ENCODE measurements around the gene TMX2.
A peak's percentile ranks its signal among the peaks of the same experiment; 100 is the strongest.

The TMX2 gene

GRCh38 chr11:57751676-57752253, 39.4 kb downstream of the TMX2 start, which contains the start of gene BTBD18:
Gene BTBD18 (minus strand): TSS chr11:57751819. CDS start chr11:57751188, 631 bp downstream.
- peak; percentile 33 for TF ChIP-seq CTCF (IDR thresholded peaks at IDR 0.05; ENCODE audit: extremely low read depth, insufficient read depth, missing control alignments)
- DNase-seq (ENCODE audit: low spot score): peak; percentile 50
- in situ Hi-C loops (cut with MboI; ENCODE audit: low pct_unique_long_range_greater_than_20kb, low sequenced_read_pairs, unreplicated experiment): no loop called here

- DNase-seq (ENCODE audit: low spot score): no peak
- in situ Hi-C loops (cut with MboI; ENCODE audit: low pct_unique_long_range_greater_than_20kb, low sequenced_read_pairs, unreplicated experiment): no loop called here
Observed at GRCh38 chr11:57752954-57753353, 40.6 kb downstream of the TMX2 start.

GRCh38 chr11:57758174-57758573, 45.8 kb downstream of the TMX2 start:
- no peak for TF ChIP-seq CTCF (IDR thresholded peaks at IDR 0.05; ENCODE audit: extremely low read depth, insufficient read depth, missing control alignments)
- DNase-seq (ENCODE audit: low spot score): no peak
- in situ Hi-C loops (cut with MboI; ENCODE audit: low pct_unique_long_range_greater_than_20kb, low sequenced_read_pairs, unreplicated experiment): no loop called here

More at GRCh38 chr11:57752954-57753353, 40.6 kb downstream of the TMX2 start:
- TF ChIP-seq CTCF (IDR thresholded peaks at IDR 0.05; ENCODE audit: extremely low read depth, insufficient read depth, missing control alignments): no peak

- no peak for TF ChIP-seq CTCF (IDR thresholded peaks at IDR 0.05; ENCODE audit: extremely low read depth, insufficient read depth, missing control alignments)
- in situ Hi-C loops (cut with MboI; ENCODE audit: low pct_unique_long_range_greater_than_20kb, low sequenced_read_pairs, unreplicated experiment): no loop called here
- peak; percentile 87 for DNase-seq (ENCODE audit: low spot score)
Observed at GRCh38 chr11:57761301-57762234, 49.2 kb downstream of the TMX2 start, which contains the start of gene CTNND1. Gene CTNND1 (plus strand): TSS chr11:57761802. CDS start chr11:57791479, 29,677 bp downstream.

GRCh38 chr11:57762235-57762861, 50.0 kb downstream of the TMX2 start:
- no peak for TF ChIP-seq CTCF (IDR thresholded peaks at IDR 0.05; ENCODE audit: extremely low read depth, insufficient read depth, missing control alignments)
- DNase-seq (ENCODE audit: low spot score): no peak
- in situ Hi-C loops (cut with MboI; ENCODE audit: low pct_unique_long_range_greater_than_20kb, low sequenced_read_pairs, unreplicated experiment): no loop called here

- TF ChIP-seq CTCF (IDR thresholded peaks at IDR 0.05; ENCODE audit: extremely low read depth, insufficient read depth, missing control alignments): no peak
- in situ Hi-C loops (cut with MboI; ENCODE audit: low pct_unique_long_range_greater_than_20kb, low sequenced_read_pairs, unreplicated experiment): no loop called here
- no peak for DNase-seq (ENCODE audit: low spot score)
Observed at GRCh38 chr11:57763568-57763967, 51.2 kb downstream of the TMX2 start.
